ENCODE data around the gene ANXA6.
A peak's percentile ranks its signal among the peaks of the same experiment; 100 is the strongest.

Gene ANXA6

GRCh38 chr5:151157426-151158286, at the start of gene ANXA6:
Gene ANXA6, minus strand, starts transcription at chr5:151157779. Its CDS starts 9,878 bp downstream, at chr5:151147901.
- peaks cover 0 to 3% of the 10 kb centered on the region in 2 experiments; a peak in 1 of 3 replicates for H3K36me3 ChIP-seq (ENCODE audit: control insufficient read depth in 2 of 2, insufficient read depth in 1 of 2, low read length in 2 of 2)
- CTCF ChIA-PET = interaction anchor here (0.6 to 1.2 kb wide), 6 partner anchors 28 to 374 kb away, joined by 3 to 6 read pairs (median 4); no protein-coding TSS in a partner anchor
- peak within 1 kb of the TSS; percentile 67 for H3K4me3 ChIP-seq (ENCODE audit: low read depth, low read length)
- POLR2A ChIA-PET = interaction anchor here (0.6 to 0.7 kb wide), 5 partner anchors 35 to 291 kb away, joined by 3 read pairs; partner anchors contain the start of gene GM2A
- peaks cover 22% of the 10 kb centered on the region for H3K4me1 ChIP-seq (ENCODE audit: control insufficient read depth, insufficient read depth, low read length)
- H3K9me3 ChIP-seq (ENCODE audit: control insufficient read depth, insufficient read depth, low read depth, low read length) = no peaks in the 10 kb centered on the region
- H3K27ac ChIP-seq (ENCODE audit: extremely low read depth, low read depth, low read length) = peak within 1 kb of the TSS; percentile 48
- TF ChIP-seq IKZF3 (tag by site-specific recombination; IDR thresholded peaks at IDR 0.05) = peak; percentile 76
- peak; percentile 91 for TF ChIP-seq GLIS1 (tag by site-specific recombination; IDR thresholded peaks at IDR 0.05)
- TF ChIP-seq ZSCAN30 (tag by site-specific recombination; IDR thresholded peaks at IDR 0.05) = peak; percentile 37; the same call in 1 of the 2 replicates
- TF ChIP-seq ZNF311 (tag by site-specific recombination; IDR thresholded peaks at IDR 0.05; ENCODE audit: borderline replicate concordance) = no peak
- TF ChIP-seq HOXA7 (CRISPR knock-in tag; IDR thresholded peaks at IDR 0.05; ENCODE audit: borderline replicate concordance) = no peak
- TF ChIP-seq ZXDB (tag by site-specific recombination; IDR thresholded peaks at IDR 0.05) = peak; percentile 95
- no peak for TF ChIP-seq ZNF837 (tag by site-specific recombination; IDR thresholded peaks at IDR 0.05)
- TF ChIP-seq KLF1 (tag by site-specific recombination; IDR thresholded peaks at IDR 0.05) = peak; percentile 94
- 0 out of 2 replicates have a peak, but pooled peaks have one; percentile 13 for TF ChIP-seq GFI1B (tag by site-specific recombination; IDR thresholded peaks at IDR 0.05)
- TF ChIP-seq ZFP69B (tag by site-specific recombination; IDR thresholded peaks at IDR 0.05) = 0 out of 2 replicates have a peak, but pooled peaks have one; percentile 17
- TF ChIP-seq ZSCAN5A (tag by site-specific recombination; IDR thresholded peaks at IDR 0.05) = 0 out of 2 replicates have a peak, but pooled peaks have one; percentile 40
- TF ChIP-seq ZBTB8A (tag by site-specific recombination; IDR thresholded peaks at IDR 0.05) = peak; percentile 98
- TF ChIP-seq ZNF155 (tag by site-specific recombination; IDR thresholded peaks at IDR 0.05) = no peak
- peak; percentile 97 for TF ChIP-seq ZNF341 (tag by site-specific recombination; IDR thresholded peaks at IDR 0.05; ENCODE audit: low read depth)
- TF ChIP-seq SCRT1 (tag by site-specific recombination; IDR thresholded peaks at IDR 0.05; ENCODE audit: borderline replicate concordance) = no peak
- no peak for TF ChIP-seq REST (tag by site-specific recombination; IDR thresholded peaks at IDR 0.05)
- TF ChIP-seq ZNF610 (tag by site-specific recombination; IDR thresholded peaks at IDR 0.05; ENCODE audit: borderline replicate concordance) = 0 out of 2 replicates have a peak, but pooled peaks have one; percentile 8
- no peak for TF ChIP-seq ZNF280C (tag by site-specific recombination; IDR thresholded peaks at IDR 0.05)
- TF ChIP-seq, protein P1, sequence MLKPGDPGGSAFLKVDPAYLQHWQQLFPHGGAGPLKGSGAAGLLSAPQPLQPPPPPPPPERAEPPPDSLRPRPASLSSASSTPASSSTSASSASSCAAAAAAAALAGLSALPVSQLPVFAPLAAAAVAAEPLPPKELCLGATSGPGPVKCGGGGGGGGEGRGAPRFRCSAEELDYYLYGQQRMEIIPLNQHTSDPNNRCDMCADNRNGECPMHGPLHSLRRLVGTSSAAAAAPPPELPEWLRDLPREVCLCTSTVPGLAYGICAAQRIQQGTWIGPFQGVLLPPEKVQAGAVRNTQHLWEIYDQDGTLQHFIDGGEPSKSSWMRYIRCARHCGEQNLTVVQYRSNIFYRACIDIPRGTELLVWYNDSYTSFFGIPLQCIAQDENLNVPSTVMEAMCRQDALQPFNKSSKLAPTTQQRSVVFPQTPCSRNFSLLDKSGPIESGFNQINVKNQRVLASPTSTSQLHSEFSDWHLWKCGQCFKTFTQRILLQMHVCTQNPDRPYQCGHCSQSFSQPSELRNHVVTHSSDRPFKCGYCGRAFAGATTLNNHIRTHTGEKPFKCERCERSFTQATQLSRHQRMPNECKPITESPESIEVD (tag by site-specific recombination; IDR thresholded peaks at IDR 0.05) = no peak
- TF ChIP-seq, protein P2, sequence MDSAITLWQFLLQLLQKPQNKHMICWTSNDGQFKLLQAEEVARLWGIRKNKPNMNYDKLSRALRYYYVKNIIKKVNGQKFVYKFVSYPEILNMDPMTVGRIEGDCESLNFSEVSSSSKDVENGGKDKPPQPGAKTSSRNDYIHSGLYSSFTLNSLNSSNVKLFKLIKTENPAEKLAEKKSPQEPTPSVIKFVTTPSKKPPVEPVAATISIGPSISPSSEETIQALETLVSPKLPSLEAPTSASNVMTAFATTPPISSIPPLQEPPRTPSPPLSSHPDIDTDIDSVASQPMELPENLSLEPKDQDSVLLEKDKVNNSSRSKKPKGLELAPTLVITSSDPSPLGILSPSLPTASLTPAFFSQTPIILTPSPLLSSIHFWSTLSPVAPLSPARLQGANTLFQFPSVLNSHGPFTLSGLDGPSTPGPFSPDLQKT (IDR thresholded peaks at IDR 0.05; ENCODE audit: borderline replicate concordance, low read depth, low read length) = no peak
- TF ChIP-seq SCRT2 (tag by site-specific recombination; IDR thresholded peaks at IDR 0.05) = no peak
- TF ChIP-seq KLF9 (tag by site-specific recombination; IDR thresholded peaks at IDR 0.05; ENCODE audit: low read depth) = peak; percentile 80
- peak; percentile 63; the same call in 1 of the 2 replicates for TF ChIP-seq ZNF777 (tag by site-specific recombination; IDR thresholded peaks at IDR 0.05; ENCODE audit: borderline replicate concordance)
- no peak for TF ChIP-seq ZNF132 (tag by site-specific recombination; IDR thresholded peaks at IDR 0.05; ENCODE audit: borderline replicate concordance)
- TF ChIP-seq ZNF664 (tag by site-specific recombination; IDR thresholded peaks at IDR 0.05) = no peak
- TF ChIP-seq ZNF776 (tag by site-specific recombination; IDR thresholded peaks at IDR 0.05; ENCODE audit: borderline replicate concordance) = no peak
- no peak for TF ChIP-seq ZNF394 (tag by site-specific recombination; IDR thresholded peaks at IDR 0.05; ENCODE audit: borderline replicate concordance)

Measured in HEK293 (cell line).